ENCODE results near the gene ABR. TPM values are rescaled to one million over a fixed set of nuclear protein-coding genes. Genes with fewer than 3 reads are reported as not detected.

ABR gene
- total RNA-seq, 4 donors from 2014 or later, result 286 to 1,099 (median 522) TPM

DNA sequence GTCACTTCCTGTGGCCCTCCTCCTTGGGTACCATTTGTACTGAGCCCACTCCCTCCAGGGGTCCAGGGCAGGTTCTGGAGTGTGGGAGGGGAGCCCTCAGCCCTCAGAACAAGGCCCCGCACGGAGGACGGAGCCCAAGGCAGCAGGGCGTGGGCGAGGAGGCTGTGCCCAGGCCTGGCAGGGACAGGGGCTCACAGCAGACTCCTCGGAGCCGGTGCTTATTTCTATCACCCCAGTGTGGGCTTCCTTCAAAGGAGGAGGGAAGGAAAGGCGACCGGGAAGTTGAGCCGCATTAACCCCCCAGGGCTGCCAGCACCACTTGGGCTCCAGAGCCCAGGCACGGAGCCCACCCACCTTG is 54.0 kb downstream of the ABR start:
- Histone ChIP-seq H3K27me3 (no peaks in the 10 kb centered on the region), H3K36me3 (no peaks in the 10 kb centered on the region), H3K9me3 (no peaks in the 10 kb centered on the region), H3K4me3 (no peak overlapping the region), H3K4me1 (peaks cover 11 to 29% (median 25%) of the 10 kb centered on the region in 4 donors), H3K27ac (no peak overlapping the region)
- TF ChIP-seq POLR2A (IDR thresholded peaks at IDR 0.05), result no peak
- TF ChIP-seq POLR2AphosphoS5 (IDR thresholded peaks at IDR 0.05), result no peak
- no peak for TF ChIP-seq CTCF (IDR thresholded peaks at IDR 0.05)
- TF ChIP-seq EP300 (IDR thresholded peaks at IDR 0.05; ENCODE audit: low read depth), result no peak
- no peak for DNase-seq
- intact Hi-C loops (cut with DNase I; ENCODE audit: low total_unique reads) (loop anchor here (2.0 kb wide), 1 partner anchor 61 kb away; no protein-coding TSS in a partner anchor), in situ Hi-C loops (cut with MboI; ENCODE audit: low pct_ligation_motif_present in 1 of 4, low pct_unique_long_range_greater_than_20kb in 1 of 4, low sequenced_read_pairs in 3 of 4) (loop anchor here in 1 of 4 donors (10.0 kb wide), 1 partner anchor 59 kb away; no protein-coding TSS in a partner anchor)
- WGBS, 2 donors (ENCODE audit: low coverage in 1 of 2), result 63 to 85% methylated on average over 2 to 11 of the region's 11 CpGs

DNA sequence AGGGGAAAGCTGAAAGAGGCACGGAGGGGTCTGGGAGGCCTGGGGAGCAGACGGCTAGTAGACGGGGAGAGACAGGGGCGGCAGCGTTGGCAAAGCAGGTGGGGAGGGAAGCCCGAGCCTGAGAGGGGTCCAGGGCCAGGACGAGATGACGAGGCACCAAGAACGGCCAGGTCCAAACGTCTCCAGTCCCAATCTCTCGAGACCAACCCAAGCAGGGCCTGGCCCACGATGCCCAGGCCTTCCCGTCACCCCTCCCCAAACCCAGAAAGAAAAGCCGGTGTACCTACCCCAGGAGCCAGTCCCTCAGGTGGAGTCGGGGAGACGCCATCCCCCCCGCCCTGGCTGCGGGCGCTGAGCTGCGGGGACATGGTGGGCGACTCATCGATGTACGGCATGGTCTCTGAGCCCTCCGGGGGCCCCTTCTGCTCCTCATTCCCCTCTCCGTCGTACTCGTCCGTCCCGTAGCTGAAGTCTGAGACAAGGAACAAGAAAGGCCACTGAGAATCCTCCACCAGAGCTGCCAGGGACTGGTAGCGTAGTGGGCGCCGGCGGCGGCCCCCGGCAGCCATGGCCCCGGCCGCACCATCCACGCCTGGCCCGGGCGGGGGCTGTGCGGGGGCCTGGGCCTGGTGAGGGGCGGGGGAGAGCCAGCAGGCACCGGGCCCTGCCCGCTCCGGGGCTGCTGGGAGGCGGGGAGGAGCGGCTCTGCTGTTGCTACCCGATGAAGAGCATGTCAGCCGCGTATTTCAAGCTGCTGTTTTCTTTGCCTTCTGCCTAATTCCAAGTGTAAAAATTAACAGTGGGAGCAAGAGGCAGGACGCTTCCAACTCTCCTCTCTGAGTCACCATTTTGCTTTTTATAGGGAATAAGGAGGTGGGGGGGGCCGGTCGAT is 54.6 kb downstream of the ABR start:
- Histone ChIP-seq H3K4me1 (peaks cover 11 to 29% (median 25%) of the 10 kb centered on the region in 4 donors), H3K9me3 (no peaks in the 10 kb centered on the region), H3K36me3 (no peaks in the 10 kb centered on the region), H3K27ac (no peak overlapping the region), H3K27me3 (no peaks in the 10 kb centered on the region), H3K4me3 (no peak overlapping the region)
- DNase-seq, result no peak
- WGBS, 2 donors (ENCODE audit: low coverage in 1 of 2), result 78 to 93% methylated on average over 3 to 52 of the region's 53 CpGs
- no peak for TF ChIP-seq EP300 (IDR thresholded peaks at IDR 0.05; ENCODE audit: low read depth)
- no peak for TF ChIP-seq CTCF (IDR thresholded peaks at IDR 0.05)
- no peak for TF ChIP-seq POLR2A (IDR thresholded peaks at IDR 0.05)
- TF ChIP-seq POLR2AphosphoS5 (IDR thresholded peaks at IDR 0.05), result no peak
- intact Hi-C loops (cut with DNase I; ENCODE audit: low total_unique reads), result loop anchor here (2.0 kb wide), 1 partner anchor 62 kb away; no protein-coding TSS in a partner anchor
- in situ Hi-C loops (cut with MboI; ENCODE audit: low pct_ligation_motif_present in 1 of 4, low pct_unique_long_range_greater_than_20kb in 1 of 4, low sequenced_read_pairs in 3 of 4), result loop anchor here in 1 of 4 donors (10.0 kb wide), 1 partner anchor 60 kb away; no protein-coding TSS in a partner anchor

DNA sequence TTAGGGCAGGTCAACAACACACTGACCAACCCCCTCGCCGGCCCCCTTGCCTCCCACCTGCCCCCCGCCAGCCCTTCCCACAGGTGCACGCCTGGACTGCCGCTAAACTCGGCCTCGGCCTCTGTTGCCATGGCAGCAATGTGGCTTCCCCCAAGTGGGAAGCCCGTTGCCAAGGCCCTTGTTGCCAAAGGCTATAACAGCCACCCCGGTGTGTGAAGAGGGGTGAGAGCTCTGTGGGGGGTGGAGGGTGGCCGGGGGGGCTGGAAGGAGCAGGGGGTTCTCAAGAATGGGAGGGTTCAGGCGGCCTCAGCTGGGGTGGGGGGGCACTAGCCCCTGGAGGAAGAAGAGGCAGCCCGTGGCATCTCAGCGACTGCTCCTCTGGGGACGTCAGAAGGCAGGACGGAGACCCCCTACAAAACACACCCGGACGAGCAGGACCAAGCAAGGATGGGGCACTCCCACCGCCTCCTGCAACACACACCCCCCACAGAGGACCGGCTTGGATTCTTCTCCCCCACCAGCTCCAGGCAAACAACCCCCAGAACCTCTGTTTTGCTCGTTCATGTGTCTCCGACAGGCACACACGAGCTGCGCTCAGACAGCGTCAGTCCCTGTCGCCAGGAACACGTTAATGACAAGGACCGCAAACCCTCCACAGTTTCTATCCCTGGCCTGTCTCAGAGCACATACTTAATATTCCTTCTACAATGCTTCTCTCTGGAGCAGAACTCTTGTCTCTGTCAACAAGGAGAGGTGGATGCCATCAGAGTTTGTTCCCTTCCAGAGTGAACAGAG is 55.7 kb downstream of the ABR start:
- peak overlapping the region in 2 of 4 donors; percentile 77 to 79 for H3K27ac ChIP-seq
- in situ Hi-C loops (cut with MboI; ENCODE audit: low pct_ligation_motif_present in 1 of 4, low pct_unique_long_range_greater_than_20kb in 1 of 4, low sequenced_read_pairs in 3 of 4), result loop anchor here in 1 of 4 donors (10.0 kb wide), 1 partner anchor 61 kb away; no protein-coding TSS in a partner anchor
- TF ChIP-seq POLR2AphosphoS5 (IDR thresholded peaks at IDR 0.05), result no peak
- no peak for TF ChIP-seq CTCF (IDR thresholded peaks at IDR 0.05)
- H3K9me3 ChIP-seq, result no peaks in the 10 kb centered on the region
- H3K36me3 ChIP-seq, result no peaks in the 10 kb centered on the region
- WGBS, 2 donors (ENCODE audit: low coverage in 1 of 2), result 71 to 96% methylated on average over 7 to 27 of the region's 27 CpGs
- no peak for DNase-seq
- no peaks in the 10 kb centered on the region for H3K27me3 ChIP-seq
- H3K4me3 ChIP-seq, result no peak overlapping the region
- intact Hi-C loops (cut with DNase I; ENCODE audit: low total_unique reads), result loop anchor here (2.0 kb wide), 1 partner anchor 63 kb away; no protein-coding TSS in a partner anchor
- H3K4me1 ChIP-seq, result peaks cover 11 to 29% (median 25%) of the 10 kb centered on the region in 4 donors

DNA sequence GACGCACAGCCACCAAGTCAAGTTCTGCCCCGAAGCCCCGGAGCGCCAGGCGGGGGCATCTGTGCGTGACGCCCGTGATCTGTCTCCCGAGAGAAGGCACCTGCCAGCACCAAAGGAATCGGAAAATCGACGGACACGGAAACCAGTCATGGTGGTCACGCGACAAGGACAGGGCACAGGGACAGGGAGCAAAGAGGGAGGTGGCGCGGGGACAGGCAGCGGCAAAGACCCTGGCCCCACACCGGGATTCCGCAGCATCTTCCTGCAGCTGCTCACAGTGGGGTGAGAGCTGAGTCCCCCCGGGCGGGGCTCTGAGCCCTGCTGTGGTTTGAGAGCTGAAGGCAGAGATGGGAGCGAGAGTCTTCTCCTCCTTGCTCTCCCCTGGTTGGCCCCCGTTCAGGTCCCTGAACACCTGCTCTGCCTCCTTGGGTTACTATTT is 56.4 kb downstream of the ABR start:
- WGBS, 2 donors (ENCODE audit: low coverage in 1 of 2), result 57% methylated on average over 24 of the region's 24 CpGs; no CpG with 5 or more reads in 1 of the 2 donors
- Histone ChIP-seq H3K4me3 (no peak overlapping the region), H3K4me1 (peaks cover 11 to 29% (median 25%) of the 10 kb centered on the region in 4 donors), H3K36me3 (no peaks in the 10 kb centered on the region), H3K9me3 (no peaks in the 10 kb centered on the region), H3K27ac (peak overlapping the region; percentile 76 to 82 (median 78)), H3K27me3 (no peaks in the 10 kb centered on the region)
- intact Hi-C loops (cut with DNase I; ENCODE audit: low total_unique reads) (no loop called here), in situ Hi-C loops (cut with MboI; ENCODE audit: low pct_ligation_motif_present in 1 of 4, low pct_unique_long_range_greater_than_20kb in 1 of 4, low sequenced_read_pairs in 3 of 4) (loop anchor here in 1 of 4 donors (10.0 kb wide), 1 partner anchor 61 kb away; no protein-coding TSS in a partner anchor)
- no peak for TF ChIP-seq EP300 (IDR thresholded peaks at IDR 0.05; ENCODE audit: low read depth)
- TF ChIP-seq POLR2A (IDR thresholded peaks at IDR 0.05), result no peak
- no peak for TF ChIP-seq CTCF (IDR thresholded peaks at IDR 0.05)
- no peak for TF ChIP-seq POLR2AphosphoS5 (IDR thresholded peaks at IDR 0.05)
- no peak for DNase-seq

All from transverse colon (tissue), 4 donors.